T-helper 1 cell treated with Interleukin-12 subunit alpha and Interleukin-12 subunit beta and Interleukin-4 antibody, amounts not matched to agents 30 μg/mL and 1 μg/mL, for 36 hours (primary cell): ENCODE measurements around the gene TMEM87B.
"Not testable (repeated sequence)": the region's sequence is repeated elsewhere in the genome, so short reads cannot be mapped to it uniquely, and the experiment has no call there.

Source experiments
- H3K27ac Mint-ChIP-seq: one replicate; pipeline ENCODE4 v1.8.0; 2021; ENCODE audit warnings: mild to moderate bottlenecking, mixed read lengths
- H3K27me3 Mint-ChIP-seq: one replicate; pipeline ENCODE4 v1.8.0; 2021; ENCODE audit warnings: low read depth, mixed read lengths
- H3K36me3 Mint-ChIP-seq: one replicate; pipeline ENCODE4 v1.8.0; 2021; ENCODE audit warnings: low read depth, mixed read lengths
- H3K4me1 Mint-ChIP-seq: one replicate; pipeline ENCODE4 v1.8.0; 2021; ENCODE audit warnings: low read depth, mixed read lengths
- H3K4me3 Mint-ChIP-seq: one replicate; pipeline ENCODE4 v1.8.0; 2021; ENCODE audit warnings: mild to moderate bottlenecking, moderate library complexity, mixed read lengths
- H3K9me3 Mint-ChIP-seq: one replicate; pipeline ENCODE4 v1.8.0; 2021; ENCODE audit warnings: mixed read lengths

Gene TMEM87B

DNA sequence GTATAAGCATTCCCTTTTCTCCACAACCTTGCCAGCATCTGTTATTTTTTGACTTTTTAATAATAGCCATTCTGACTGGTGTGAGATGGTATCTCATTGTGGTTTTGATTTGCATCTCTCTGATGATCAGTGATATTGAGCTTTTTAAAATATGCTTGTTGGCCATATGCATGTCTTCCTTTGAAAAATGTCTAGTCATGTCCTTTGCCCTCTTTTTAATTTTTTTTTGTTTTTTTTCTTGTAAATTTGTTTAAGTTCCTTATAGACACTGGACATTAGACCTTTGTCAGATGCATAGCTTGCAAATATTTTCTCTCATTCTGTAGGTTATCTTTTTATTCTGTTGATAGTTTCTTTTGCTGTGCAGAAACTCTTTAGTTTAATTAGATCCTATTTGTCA lies 14.7 kb downstream of the TMEM87B start:
- H3K4me1 Mint-ChIP-seq: peaks cover 16% of the 10 kb centered on the region
- H3K36me3 Mint-ChIP-seq: peaks cover 71% of the 10 kb centered on the region

DNA sequence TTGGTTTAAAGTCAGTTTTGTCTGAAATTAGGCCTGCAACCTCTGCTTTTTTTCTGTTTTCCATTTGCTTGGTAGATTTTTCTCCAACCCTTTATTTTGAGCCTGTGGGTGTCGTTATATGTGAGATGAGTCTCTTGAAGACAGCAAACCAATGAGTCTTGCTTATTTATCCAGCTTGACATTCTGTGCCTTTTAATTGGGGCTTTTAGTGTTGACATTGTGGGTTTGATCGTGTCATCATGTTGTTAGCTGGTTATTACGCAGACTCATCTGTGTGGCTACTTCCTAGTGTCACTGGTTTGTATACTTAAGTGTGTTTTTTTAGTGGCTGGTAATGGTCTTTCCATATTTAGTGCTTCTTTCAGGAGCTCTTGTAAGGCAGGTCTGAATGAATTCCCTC lies 18.8 kb downstream of the TMEM87B start:
- H3K36me3 Mint-ChIP-seq: peaks cover 54% of the 10 kb centered on the region
- peaks cover 29% of the 10 kb centered on the region for H3K9me3 Mint-ChIP-seq
- H3K27me3 Mint-ChIP-seq: no peaks in the 10 kb centered on the region
- peak overlapping the region; percentile 52 for H3K27ac Mint-ChIP-seq
- peaks cover 12% of the 10 kb centered on the region for H3K4me1 Mint-ChIP-seq
- no peak overlapping the region for H3K4me3 Mint-ChIP-seq

More for the DNA sequence above, 14.7 kb downstream of the TMEM87B start:
- not testable (repeated sequence) for H3K27ac Mint-ChIP-seq, H3K4me3 Mint-ChIP-seq, H3K27me3 Mint-ChIP-seq
- peaks cover 29% of the 10 kb centered on the region for H3K9me3 Mint-ChIP-seq

DNA sequence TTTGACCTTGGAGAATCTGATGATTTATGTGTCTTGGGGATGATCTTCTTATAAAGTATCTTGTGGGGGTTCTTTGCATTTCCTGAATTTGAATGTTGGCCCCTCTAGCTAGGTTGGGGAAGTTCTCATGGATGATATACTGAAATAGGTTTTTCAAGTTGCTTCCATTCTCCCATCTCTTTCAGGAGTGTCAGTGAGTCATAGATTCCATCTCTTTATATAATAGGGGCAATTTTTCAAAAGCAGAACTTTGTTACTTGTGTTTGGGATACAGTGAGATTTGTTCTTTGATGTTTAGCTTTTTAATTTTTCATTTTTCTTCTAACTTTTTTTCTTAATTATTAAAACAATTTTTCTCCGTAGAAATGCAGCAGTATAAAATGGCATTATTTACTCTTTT lies 19.4 kb downstream of the TMEM87B start:
- no peaks in the 10 kb centered on the region for H3K27me3 Mint-ChIP-seq
- no peak overlapping the region for H3K27ac Mint-ChIP-seq
- peaks cover 54% of the 10 kb centered on the region for H3K36me3 Mint-ChIP-seq
- H3K9me3 Mint-ChIP-seq: peaks cover 25% of the 10 kb centered on the region
- H3K4me3 Mint-ChIP-seq: no peak overlapping the region
- H3K4me1 Mint-ChIP-seq: peaks cover 15% of the 10 kb centered on the region

DNA sequence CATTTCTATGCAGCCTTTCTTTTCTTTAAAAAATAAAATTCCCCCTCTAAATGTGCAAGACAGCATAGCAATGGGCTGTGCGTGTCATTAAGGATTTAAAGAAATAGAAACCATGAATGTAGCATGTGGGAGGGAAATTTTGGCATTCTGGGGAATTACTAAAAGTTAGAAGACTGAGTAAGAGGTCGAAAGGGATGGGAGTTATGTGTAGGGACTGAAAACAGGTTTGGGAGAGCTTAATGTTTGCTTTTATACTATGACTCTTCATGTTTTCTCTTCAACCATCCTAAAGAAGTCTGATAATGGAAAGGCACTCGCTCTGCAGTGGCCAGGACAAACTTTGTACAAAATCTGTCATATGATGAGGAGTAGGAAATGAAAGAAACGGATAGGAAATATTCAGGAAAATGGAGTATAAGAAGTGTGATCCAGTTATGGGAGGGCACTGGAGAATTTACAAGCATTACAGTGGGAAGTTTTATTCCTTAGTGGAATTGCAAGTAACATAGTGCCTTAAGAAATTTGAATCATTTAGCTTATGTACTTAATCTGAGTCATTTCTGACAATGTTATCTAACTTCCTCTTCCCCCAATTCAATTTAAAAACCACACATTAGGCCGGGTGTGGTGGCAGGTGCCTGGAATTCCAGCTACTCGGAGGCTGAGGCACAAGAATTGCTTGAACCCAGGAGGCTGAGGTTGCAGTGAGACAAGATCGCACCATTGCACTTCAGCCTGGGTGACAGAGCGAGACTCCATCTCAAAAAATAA lies 20.6 kb downstream of the TMEM87B start:
- peaks cover 15% of the 10 kb centered on the region for H3K9me3 Mint-ChIP-seq
- H3K4me3 Mint-ChIP-seq: no peak overlapping the region
- H3K27ac Mint-ChIP-seq: no peak overlapping the region
- H3K36me3 Mint-ChIP-seq: peaks cover 47% of the 10 kb centered on the region
- H3K4me1 Mint-ChIP-seq: peaks cover 15% of the 10 kb centered on the region
- H3K27me3 Mint-ChIP-seq: no peaks in the 10 kb centered on the region

DNA sequence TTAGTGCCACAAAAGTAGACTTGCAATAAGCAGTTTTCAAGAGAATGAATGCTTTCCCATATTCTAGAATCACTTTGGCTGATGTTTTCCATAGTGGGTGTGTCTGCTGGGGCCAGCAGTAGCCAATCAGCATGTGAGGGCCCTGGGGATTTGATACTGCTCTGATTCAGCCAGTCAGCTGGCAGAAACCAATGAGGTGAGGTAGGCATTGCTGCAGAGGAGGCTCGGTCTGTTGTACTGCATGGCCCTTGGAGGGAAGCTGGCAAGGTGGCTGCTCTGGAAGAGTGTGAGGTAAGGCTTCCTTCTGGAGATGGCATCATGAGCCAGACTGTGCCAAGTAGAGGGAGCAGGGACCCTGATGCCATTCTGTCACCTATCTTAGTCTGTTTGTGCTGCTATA lies 22.7 kb downstream of the TMEM87B start:
- Mint-ChIP-seq H3K27ac (no peak overlapping the region), H3K4me3 (no peak overlapping the region), H3K4me1 (peaks cover 18% of the 10 kb centered on the region), H3K36me3 (peaks cover 53% of the 10 kb centered on the region), H3K27me3 (no peaks in the 10 kb centered on the region), H3K9me3 (peaks cover 15% of the 10 kb centered on the region)

DNA sequence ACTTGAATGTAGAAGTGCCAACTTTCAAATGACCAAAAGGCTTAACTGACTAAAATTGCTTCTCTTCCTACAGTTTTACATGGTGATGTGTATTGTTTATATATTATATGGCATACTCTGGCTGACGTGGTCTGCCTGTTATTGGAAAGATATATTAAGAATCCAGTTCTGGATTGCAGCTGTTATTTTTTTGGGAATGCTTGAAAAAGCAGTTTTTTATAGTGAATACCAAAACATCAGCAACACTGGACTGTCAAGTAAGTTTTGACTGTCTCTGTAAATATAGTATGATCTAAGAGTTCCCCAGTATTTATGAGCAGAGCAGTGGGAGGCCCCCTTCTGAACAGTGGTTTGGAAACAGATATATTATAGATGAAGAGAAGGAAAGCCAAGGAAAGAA lies 26.2 kb downstream of the TMEM87B start:
- Mint-ChIP-seq H3K36me3 (peaks cover 58% of the 10 kb centered on the region), H3K4me1 (peaks cover 5% of the 10 kb centered on the region), H3K9me3 (no peaks in the 10 kb centered on the region), H3K27me3 (no peaks in the 10 kb centered on the region), H3K27ac (no peak overlapping the region), H3K4me3 (no peak overlapping the region)

DNA sequence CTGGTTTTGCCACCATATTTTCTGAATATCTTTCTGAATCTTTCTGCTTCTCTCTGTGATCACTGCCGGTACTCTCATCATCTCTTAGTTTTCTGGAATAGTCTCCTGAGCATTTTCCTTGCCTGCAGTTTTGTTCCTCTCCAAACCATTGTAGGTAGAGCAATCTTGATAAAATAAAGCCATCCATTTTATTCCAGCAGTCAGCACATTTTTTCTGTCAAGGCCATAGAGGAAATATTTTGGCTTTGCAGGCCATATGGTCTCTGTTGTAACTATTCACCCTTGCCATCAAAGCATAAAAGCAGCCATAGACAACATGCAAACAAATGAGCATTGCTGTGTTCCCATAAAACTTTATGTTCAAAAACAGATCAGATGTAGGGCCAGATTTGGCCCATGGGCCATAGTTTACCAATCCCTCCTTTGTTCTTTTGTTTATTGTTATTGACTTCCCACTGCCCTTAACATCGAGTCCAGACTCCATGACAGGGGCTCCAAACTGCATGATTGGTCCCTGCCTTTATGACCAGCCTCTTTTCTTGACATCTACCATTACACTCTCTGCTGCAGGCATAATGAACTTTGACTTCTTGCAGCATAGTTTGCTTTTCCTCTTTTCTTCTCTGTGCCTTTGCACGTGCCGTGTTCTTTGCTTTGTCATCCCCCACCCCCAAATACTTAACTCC lies 29.8 kb downstream of the TMEM87B start:
- Mint-ChIP-seq H3K4me3 (no peak overlapping the region), H3K27ac (no peak overlapping the region), H3K27me3 (no peaks in the 10 kb centered on the region), H3K9me3 (no peaks in the 10 kb centered on the region), H3K4me1 (peaks cover 4% of the 10 kb centered on the region), H3K36me3 (peaks cover 69% of the 10 kb centered on the region)

DNA sequence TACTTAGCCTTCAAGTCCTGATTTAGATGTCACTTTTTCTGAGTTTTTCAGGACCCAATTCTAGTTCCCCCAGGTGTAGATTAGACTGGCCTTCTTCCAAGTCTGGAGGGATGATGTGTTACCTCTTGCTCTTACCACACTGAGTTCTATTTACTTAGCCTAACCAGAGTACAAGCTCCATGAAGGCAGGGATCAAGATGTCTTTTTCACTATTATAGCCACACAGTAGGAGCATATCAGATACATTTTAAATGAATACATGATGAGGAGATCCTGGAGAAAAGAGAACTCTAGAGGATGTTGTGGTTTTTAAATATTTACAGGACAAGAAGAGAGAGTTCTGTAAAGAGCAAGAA lies 30.3 kb downstream of the TMEM87B start:
- Mint-ChIP-seq H3K27me3 (no peaks in the 10 kb centered on the region), H3K4me1 (peaks cover 4% of the 10 kb centered on the region), H3K27ac (no peak overlapping the region), H3K9me3 (no peaks in the 10 kb centered on the region), H3K36me3 (peaks cover 75% of the 10 kb centered on the region), H3K4me3 (no peak overlapping the region)

DNA sequence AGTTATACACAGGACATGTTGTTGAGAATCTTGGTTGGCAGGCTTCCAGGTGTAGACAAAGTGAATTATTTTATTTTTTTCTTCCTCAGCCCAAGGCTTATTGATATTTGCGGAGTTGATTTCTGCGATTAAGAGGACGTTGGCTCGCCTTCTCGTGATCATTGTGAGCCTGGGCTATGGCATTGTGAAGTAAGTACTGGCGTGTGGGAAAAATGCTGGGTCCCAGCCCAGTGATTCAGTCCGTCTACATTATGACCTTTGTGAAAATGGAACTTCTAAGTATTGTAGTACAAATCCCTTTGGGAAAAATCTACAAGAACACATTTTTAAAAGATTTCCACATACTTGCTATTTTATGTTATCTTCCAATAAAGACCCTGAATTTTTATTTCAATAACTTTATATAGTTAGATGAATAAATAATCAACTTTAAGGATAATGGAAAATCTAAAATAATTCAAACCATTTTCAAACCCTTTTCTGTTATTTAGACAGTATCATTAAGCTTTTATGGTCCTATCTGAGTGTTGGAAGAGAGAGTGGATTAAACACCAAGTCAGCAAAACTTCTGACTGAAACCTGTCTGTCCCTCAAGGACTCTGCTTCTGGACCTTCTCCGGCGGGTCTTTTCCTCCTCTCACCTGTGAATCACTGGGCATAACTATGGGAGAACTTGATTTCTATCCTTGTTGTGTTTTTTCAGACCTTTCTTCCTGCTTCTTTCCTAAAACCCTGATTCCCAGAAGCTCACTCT lies 31.0 kb downstream of the TMEM87B start:
- H3K36me3 Mint-ChIP-seq: peaks cover 71% of the 10 kb centered on the region
- H3K4me3 Mint-ChIP-seq: no peak overlapping the region
- no peaks in the 10 kb centered on the region for H3K9me3 Mint-ChIP-seq
- H3K27ac Mint-ChIP-seq: no peak overlapping the region
- no peaks in the 10 kb centered on the region for H3K27me3 Mint-ChIP-seq
- H3K4me1 Mint-ChIP-seq: peaks cover 4% of the 10 kb centered on the region

DNA sequence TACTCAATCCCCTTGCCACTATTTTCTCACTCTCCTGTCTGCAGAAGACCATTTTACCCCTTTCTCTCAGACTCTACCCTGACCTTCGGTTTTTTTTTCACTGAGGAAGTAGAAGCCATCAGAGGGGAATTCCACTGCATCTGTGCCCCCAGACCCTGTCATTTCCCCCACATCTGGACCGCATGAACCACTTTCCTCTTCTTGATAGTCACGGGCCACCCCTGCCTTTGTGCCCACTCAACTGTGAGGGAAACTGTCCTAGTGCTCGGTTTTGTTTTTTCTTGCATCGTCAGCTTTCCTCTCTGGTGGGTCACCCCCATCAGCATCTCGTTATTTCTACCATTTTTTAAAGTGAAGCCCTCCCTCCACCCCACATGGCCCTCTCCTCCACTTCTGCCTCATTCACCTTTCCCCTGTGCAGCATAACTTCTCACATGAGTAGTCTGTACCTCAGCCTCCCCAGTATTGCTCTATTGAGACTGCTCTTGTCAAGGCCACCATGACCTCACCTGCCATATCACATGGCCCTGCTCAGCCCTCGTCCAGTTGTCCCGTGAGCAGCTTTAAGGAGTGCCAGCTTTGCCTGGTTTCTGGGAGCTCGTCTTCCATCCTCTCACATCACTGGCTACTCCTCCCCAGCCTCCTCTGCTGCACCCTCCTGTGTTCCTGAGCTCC lies 32.4 kb downstream of the TMEM87B start:
- no peak overlapping the region for H3K27ac Mint-ChIP-seq
- peaks cover 67% of the 10 kb centered on the region for H3K36me3 Mint-ChIP-seq
- no peak overlapping the region for H3K4me3 Mint-ChIP-seq
- no peaks in the 10 kb centered on the region for H3K27me3 Mint-ChIP-seq
- peaks cover 11% of the 10 kb centered on the region for H3K4me1 Mint-ChIP-seq
- H3K9me3 Mint-ChIP-seq: no peaks in the 10 kb centered on the region

DNA sequence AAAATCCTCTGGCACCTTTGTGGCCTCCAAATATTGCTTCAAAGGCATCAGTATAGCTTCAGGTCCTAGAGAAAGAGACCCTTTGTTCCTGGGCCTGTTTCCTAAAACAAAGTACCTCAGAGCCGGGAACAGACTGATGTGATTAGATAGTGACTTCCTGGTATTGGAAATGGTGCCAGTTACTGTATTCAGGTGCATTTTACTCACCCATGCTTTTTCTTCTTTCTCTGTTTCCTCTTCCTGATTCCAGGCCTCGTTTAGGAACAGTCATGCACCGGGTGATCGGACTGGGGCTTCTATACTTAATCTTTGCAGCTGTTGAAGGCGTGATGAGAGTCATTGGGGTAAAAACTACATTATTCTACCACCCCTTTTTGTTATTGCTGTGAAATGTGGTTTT lies 34.3 kb downstream of the TMEM87B start:
- H3K9me3 Mint-ChIP-seq: no peaks in the 10 kb centered on the region
- peaks cover 54% of the 10 kb centered on the region for H3K36me3 Mint-ChIP-seq
- H3K4me3 Mint-ChIP-seq: no peak overlapping the region
- H3K27me3 Mint-ChIP-seq: no peaks in the 10 kb centered on the region
- peaks cover 13% of the 10 kb centered on the region for H3K4me1 Mint-ChIP-seq
- no peak overlapping the region for H3K27ac Mint-ChIP-seq

DNA sequence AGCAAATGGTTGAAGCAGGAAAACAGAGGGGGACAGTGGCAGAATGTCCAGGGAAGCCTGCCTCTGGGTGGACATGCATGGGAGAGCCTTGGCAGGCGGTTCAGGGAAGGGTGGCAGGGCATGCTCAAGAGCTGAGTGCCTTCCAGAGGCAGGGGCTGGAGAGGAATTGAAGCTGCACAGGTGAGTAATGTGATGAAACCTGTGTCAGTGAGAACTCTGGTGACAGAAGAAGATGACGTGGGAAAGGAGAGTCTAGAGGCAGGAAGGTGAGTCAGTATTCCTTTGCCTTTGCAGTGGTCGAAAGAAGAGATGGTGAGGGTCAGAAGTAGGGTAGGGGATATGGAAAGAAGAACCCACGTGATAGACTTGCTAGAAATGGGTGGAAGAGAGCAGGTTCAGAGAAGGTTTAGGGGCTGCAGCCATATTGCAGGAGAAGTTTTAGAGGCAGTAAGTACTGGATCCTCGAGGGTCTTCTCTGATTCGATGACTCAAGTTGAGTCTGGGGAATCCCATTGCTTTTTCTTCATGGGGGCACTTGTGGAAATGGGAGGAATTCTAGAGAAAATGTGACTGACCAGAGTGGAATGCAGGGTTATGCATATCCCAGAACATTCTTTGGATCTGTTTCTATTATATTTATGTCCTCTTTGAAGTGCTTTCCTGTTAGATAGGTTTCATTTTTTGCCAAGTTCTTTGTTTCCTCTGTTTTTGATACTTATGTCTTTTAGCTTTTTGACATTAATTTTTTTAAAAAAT lies 37.4 kb downstream of the TMEM87B start:
- H3K36me3 Mint-ChIP-seq: peaks cover 37% of the 10 kb centered on the region
- no peaks in the 10 kb centered on the region for H3K27me3 Mint-ChIP-seq
- no peak overlapping the region for H3K4me3 Mint-ChIP-seq
- peaks cover 20% of the 10 kb centered on the region for H3K4me1 Mint-ChIP-seq
- no peaks in the 10 kb centered on the region for H3K9me3 Mint-ChIP-seq
- peak overlapping the region; percentile 7 for H3K27ac Mint-ChIP-seq

DNA sequence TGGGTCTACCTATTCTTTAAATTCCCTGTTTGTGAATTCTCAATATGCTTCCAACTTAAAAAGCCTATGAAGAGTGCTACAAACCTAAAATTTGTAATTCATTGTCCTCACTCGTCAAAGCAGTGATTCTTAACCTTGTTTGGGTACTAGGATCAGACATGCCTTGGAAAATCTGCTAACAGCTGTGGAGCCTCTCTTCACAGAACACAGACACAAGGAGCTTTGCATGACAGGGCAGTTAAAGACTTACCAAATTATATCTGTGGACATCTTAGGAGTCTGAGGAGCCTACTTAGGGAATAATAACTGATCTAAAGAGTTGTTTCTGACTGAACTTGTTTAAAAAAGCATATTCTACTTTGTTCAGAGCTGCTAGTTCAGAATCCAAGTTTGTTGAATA lies 38.1 kb downstream of the TMEM87B start:
- Mint-ChIP-seq H3K27ac (no peak overlapping the region), H3K4me1 (peaks cover 20% of the 10 kb centered on the region), H3K4me3 (no peak overlapping the region), H3K27me3 (no peaks in the 10 kb centered on the region), H3K9me3 (no peaks in the 10 kb centered on the region), H3K36me3 (peaks cover 36% of the 10 kb centered on the region)

DNA sequence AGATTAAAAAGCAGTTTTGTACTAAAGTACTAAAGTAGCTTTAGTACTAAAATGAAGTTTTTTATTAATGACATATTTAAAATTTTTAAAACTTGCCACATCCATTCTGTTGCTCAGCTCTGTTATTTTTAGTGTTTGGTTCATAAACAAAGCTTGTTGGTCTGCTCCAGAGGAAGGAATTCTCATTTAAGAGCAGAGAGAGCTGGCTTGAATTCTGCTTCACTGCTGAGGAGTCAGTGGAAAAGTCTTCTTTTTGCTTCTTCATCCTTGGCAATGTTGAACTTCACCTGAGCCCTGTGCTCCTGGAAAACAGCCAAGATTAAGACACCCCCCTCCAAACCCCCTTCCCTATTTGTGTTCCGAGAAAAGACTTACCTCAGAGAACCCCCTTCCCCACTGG lies 40.6 kb downstream of the TMEM87B start:
- Mint-ChIP-seq H3K36me3 (peaks cover 31% of the 10 kb centered on the region), H3K27ac (no peak overlapping the region), H3K4me3 (no peak overlapping the region), H3K27me3 (no peaks in the 10 kb centered on the region), H3K4me1 (peaks cover 20% of the 10 kb centered on the region), H3K9me3 (no peaks in the 10 kb centered on the region)
